HG02885 (cell line): ENCODE results near the gene CCDC86.

Source experiments
- ATAC-seq: cut with Tn5 transposase; IDR thresholded peaks from one replicate; pipeline ENCODE4 v1.9.1; 2021; ENCODE audit warnings: mild to moderate bottlenecking; ENCODE audit not compliant: unreplicated experiment, poor library complexity

Gene CCDC86

DNA sequence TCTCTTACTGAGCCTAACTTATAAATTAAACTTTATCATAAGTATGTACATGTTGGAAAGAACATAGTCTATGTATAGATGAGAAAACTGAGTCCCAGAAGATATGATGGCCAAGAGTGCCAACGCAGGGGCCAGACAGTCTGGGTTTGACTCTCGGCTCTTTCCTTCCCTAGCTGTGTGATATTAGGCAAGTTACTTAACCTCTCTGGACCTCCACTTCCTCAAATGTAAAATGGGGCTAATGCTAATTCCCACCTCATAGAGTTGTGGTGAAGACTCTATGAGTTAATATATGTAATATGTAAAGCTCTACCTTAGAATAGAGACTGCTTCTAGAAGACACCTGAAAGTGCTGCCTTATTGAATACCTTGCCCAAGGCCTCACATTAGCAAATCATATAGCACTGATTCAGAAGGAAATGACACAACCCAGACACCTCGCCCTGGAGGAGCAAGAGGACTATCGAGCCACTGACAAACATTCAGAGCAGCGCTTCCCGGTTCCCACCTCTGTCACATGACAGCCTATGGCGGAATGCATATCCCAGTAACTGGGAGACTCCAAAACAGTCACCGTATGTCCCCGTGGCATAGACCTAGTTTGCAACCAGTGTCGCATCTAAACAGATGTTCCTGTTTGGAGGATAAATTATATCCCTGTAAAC lies 11.3 kb upstream of the CCDC86 start:
- no peak for ATAC-seq

DNA sequence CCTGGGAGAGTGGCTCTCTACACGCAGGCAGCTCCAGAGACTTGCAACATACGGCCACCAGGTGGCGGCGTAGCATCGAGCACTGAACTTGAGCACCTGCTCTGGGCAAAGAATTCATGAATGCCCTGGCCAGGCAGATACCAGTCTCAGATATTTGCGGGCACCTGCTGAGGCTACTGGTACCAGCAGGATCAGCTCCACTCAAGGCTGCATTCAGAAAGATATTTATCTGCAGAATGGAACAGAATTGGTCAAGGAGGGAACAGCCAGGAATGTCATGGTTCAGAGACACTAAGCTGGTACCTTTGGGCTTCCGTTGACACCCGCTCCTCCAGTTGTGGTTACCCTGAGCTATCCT lies 10.8 kb upstream of the CCDC86 start:
- peak; percentile 66 for ATAC-seq

DNA sequence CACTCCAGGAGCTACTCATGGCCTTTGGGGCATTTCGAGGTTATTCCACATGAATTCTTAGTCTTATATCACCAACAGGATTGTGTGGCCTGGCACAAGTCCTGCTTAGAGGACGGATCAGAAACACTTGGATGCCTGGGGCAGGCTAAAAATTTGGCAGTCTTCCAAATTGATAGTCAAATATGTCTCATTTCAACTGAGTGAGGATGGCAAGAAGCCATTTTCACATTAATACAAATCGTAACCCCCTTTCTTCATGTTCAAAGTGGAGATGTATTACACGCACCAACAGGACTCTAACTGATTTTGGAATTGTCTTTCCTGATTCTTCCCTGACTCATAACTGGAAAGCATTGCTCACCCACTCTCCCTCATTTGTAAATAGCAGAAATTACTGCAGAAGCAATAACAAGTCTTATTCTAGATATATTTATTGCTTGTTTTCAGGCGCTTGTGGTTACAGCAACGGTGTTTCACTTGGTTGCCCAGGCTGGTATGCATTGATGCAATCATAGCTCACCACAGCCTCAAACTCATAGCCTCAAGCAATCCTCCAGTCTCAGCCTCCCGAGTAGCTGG lies 10.3 kb upstream of the CCDC86 start:
- no peak for ATAC-seq

DNA sequence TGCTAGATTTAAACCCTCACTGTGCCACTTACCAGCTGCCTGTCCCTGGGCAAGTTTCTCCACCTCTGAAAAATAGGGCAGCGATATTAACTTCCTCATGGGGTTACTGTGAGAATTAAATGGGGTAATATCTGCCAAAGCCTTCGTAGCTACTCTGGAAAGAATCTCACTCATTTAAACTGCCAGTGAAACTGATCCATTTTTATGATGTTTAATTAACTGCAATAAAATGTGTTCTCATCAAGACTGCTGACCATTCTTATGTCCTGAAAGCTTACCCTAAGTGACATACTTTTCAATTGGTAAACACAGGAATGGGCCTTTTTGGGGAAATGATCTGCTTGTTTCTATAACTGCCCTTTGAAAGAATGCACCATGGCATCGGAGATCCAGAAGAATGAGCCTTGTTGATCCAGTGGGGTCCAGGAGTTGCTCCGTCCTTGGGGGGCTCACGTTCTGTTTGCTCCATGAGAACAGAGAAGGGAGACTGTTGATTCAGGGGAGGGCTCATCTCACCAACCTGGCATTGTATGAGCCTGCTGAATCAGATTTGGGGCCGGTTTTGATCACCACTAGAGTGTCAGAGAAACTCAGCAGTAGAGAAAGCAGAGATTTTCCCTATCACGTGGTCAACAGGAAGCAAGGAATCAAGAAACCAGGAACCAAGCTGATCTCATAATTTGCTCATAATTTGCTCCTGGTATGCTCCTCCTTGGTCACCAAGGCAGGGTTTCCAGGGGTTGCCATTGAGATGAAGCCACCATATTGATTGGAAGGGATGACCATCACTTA lies 7.0 kb upstream of the CCDC86 start:
- no peak for ATAC-seq

DNA sequence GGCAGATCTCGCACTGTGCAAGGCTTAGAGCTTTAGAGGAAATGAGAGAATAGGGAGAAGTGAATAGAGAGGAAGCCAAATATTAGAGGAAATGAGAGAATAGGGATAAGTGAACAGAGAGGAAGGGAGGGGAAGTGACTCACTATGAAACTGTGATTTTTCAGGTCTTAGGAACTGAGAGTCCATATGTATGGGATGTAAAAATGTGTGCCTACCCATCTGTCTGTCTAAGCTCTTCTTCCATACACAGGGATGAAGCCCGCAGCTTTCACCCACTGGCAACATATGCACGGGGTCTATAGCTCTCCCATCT lies 6.4 kb upstream of the CCDC86 start:
- ATAC-seq = no peak

DNA sequence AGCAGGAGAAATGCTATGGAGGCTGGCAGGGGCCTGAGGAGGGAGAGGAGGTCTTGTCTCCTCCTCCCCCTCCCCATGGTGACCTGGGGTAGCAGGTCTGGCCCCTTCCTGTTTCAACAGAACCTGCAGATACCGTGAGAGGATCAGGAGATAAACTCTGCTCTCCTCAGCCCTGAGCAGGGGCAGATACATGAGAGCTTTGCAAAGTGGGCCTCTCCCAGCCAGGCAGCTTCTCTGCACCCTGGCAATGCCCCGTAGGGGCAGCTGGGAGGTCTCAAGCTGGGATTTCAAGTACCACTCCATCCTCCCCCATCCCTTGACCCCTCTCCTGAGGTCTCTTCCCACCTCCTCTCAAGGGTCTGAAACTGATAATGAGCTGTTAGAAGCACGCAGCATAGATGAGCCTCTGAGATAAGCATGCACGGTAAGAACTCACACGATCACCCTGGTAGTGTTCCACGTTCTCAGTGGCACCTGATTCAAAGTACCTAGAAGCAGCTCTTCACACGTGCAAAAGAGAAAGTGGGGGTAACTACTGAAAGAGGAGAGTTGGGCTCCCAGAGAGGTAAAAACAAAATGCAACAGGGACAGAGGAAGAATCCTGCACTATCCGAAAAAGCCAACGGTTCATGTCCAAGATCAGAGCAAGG lies 4.9 kb upstream of the CCDC86 start:
- no peak for ATAC-seq

DNA sequence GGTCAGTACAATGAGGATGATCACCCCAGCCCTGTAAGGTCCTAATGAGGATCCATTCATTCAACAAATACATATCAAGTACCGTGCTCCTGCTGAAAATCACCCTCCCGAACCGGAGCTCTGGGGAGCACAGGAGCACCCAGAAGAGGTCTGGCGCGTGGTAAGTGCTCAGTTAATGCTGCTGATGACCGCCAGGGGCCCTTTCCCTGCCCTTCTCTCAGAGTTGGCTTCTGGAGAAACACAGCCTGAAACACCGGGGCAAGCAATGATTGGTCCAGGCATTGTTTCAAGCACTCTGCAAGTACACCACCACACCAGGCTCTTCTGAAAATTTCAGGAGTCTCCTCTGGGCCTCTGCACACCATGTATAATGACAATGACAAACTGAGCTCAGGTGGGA lies 3.8 kb upstream of the CCDC86 start:
- ATAC-seq = no peak

DNA sequence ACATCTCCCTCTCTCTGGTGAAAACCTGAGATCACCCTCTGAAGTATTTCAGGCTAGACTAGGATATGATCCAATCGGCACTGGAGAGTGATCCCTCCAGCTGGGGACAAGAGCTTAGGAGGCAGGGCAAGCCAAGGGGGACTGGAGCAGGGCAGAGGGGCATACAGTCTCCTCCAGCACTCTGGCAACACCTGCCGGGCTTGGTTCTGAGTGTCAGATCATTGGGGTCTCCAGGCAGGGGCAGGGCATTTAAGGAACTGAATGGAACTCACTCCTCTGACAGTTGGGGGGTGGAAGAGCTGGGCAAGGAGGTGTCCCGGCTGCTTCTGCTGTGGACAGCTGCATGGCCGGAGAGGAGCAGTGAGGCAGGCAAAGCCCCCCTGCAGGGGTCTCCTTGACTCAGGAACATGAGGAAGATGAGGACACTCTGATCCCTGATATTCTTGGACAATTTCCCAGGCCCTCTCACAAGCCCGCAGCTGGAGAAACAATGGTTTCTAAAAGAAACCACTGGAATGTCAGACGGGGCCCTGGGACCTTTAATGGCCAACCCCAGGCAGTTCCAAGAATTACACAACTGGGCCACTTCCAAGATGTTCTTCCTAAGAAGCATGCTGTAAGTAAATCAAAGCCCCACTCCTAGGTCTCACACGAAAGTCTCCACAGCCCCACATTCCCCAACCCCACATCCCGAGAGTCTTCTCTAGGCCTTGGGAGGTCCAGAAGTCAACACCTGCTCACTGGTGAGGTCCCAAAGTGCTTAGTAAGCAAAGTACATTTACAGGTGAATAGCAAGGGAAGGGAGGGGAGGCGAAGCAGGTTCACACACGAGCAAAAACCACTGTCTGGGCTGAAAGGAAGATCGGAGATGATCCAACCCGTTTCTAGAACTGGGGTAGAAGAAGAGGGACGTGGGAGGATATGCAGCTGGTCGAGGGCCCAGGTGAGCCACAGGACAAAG lies 1.2 kb upstream of the CCDC86 start:
- ATAC-seq = no peak

DNA sequence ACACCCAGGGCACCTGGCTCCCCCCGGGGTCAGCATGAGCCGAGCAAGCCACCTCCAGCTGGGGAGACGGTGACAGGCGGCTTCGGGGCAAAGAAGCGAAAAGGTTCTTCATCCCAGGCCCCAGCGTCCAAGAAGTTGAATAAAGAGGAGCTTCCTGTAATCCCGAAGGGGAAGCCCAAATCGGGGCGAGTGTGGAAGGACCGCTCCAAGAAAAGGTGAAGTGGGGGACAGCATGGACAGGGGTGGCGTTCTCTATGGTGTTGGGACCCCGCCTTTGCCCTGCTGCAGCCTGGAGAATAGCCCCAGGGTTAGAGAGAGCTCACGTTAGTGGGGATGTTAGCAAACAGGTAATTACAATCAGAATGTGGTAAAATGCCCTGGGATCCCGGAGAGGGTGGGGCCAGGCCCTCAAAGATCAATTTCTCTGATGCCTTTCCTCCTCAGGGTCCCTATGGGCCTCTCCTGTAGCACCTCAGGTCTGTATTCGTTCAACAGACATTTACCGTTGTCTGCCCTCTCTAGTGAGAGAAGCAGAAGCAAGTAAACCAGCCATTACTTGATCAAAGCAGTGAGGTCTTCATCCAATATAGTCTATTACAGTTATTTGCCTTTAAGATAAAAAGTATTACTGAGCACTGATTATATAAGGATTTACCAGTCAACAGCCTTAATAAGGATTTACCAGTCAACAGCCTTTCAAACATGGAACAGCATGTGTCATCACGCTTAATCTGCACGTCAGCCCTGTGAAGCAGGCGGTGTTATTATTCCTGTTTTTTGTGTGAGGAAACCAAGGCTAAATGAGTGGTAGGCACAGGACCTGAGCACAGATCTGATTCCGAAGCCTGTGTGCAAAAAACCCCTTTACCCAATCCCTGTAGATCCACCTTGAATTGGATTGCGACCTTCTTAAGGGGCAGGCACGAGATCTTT lies 1.0 kb downstream of the CCDC86 start:
- peak; percentile 0 for ATAC-seq

DNA sequence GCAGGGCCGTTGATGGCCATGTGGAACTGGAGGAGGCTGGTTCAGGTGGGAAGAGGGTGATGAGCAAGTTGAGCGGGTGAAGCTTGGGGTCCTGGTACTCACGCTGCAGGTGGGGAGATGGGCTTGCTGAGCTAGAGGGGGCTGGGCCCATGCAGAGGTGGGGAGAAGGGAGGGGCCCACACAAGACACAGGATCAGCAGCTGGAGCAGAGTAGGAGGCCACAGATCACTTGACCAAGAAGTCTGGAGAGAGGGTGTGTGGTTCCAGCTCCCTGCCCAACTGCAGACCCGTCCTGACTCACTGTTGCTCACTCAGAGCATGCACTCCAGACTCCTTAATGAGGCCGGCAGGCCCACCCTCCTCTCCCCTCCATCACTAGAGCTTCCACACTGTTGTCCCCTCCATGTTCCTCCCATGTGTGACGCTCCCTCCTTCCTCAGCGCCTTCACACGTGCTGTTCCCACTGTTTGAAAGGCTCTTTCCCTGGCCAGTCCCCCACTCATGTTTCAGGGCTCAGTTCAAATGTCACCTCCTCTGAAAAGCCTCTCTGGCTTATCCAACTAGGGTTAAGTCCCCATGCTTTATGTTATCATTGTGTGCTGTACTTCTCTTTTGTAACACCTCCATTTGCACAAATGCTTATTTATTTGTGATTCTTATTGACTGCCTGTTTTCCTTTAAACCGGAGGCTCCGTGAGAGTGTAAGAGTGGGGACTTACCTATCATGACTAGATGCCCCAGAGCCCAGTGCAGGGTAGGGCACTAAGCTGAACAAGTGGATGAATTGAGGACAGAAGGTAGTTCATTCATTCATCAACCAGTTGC lies 2.3 kb downstream of the CCDC86 start:
- ATAC-seq = no peak

DNA sequence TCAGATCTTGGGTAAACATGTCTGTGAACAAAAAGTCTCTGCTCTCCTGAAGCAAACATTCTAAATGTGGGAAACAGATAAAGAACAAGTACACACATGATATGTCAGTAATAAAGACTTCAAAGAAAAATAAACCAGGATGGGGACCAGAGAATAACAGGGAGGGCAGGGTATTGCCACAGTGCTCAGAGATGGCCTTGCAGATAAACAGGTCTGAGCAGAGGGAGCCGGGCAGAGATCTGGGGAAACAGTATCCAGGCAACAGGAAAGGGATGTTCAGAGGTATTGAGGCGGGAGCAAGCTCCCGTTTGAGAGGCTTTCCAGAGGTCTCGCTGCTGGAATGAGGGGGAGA lies 2.9 kb downstream of the CCDC86 start:
- ATAC-seq = no peak

DNA sequence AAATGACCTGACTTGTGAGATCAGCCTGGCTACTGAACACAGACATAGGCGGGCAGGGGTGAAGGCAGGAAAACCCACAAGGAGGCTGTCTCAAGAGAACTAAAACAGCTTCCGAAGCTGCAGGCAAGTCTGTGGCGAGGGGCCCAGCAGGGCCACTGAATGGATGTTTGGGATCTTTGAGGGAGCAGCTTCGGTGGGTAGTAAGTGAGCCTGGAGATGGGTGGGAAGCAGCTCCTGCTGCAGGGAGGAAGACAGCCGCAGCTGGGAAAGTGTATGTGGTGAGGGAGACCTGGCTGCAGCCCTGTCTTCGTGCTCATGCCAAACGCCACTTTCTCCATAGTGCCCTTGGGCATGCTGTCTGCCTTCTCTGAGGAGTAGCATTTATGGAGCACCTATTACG lies 3.4 kb downstream of the CCDC86 start:
- no peak for ATAC-seq

DNA sequence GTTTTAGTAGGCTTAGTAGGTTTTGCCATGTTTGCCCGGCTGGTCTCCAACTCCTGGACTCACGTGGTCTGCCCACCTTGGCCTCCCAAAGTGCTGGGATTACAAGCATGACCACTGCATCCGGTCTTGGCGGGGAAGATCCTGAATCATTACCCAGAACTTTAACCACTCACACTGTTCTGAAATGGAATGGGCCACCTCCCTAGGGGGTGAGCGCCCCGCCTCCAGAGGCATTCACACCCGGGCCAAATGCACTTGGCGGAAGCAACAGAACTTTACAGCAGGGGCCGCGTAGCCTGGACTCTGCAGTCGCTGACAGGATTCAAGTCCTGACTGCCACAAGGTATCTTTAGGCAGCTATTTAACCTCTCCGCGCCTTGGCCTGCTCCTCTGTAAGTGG lies 5.4 kb downstream of the CCDC86 start:
- ATAC-seq = no peak

DNA sequence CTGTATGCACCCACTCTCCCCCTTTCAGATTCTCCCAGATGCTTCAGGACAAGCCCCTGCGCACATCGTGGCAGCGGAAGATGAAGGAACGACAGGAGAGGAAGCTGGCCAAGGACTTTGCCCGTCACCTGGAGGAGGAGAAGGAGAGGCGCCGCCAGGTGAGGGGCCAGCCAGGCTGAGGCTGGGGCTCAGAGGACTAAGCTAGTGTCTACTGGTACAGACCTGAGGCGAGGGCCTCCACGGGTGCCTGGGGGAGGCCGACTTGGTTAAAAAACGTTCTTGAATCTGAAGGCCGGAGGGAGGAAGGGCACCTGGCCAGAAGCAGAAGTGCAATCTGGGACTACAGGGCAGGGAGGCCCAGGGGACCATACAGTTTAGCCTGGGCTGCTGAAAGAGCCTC lies 6.0 kb downstream of the CCDC86 start:
- ATAC-seq = no peak

DNA sequence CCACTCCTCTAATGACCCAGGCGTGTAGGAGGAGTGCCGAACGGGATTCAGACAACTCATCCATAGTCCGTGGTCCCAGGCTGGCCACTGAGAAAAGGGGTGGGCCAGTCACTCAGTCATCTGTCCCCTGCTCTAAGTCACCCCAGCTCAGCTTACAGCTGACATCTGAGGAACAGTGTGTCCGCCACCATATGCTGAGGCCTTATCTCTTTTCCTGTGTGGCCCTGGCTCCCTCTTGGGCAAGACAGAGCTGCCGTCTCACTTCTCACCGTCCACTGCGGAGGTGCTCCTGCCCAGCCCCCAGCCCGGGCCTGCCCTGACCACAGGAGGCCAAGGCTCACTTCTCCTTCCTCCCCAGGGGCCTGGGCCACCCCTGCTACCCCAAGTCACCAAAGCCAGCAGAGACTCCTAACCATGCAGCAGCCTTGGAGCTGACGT lies 6.8 kb downstream of the CCDC86 start:
- ATAC-seq = no peak

DNA sequence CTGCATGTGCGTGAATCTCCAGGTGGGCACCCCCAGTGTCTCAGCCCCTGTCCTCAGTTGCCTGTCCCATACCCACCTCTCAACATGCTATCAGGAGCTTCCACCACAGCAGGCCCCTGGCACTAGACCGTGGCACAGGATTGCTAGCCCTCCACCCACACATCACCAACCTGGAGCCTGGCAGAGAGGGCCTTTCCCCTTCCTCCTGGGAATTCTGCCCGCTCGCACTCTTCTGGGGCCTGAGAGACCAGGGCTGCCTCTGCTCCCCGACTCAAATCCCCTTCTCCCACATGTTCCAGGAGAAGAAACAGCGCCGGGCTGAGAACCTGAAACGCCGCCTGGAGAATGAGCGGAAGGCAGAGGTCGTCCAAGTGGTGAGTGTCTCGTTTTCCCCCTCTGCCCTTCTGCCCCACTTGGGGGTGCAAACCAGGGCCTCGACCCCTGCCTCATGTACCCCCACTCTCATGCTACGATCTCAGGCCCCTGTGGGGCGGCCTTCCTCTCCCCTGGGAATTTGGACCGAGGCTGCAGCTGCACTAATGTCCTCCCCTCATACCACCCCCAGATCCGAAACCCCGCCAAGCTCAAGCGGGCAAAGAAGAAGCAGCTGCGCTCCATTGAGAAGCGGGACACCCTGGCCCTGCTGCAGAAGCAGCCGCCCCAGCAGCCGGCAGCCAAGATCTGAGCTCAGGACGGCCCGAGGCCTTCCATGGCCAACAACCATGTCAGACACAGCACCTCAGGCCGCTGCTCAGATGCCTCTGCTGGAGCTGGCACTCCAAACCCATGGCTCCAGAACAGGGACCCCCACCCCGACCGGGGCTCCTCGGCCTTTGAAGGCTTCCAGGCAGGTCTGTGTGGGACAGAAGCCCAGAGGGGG lies 8.0 kb downstream of the CCDC86 start:
- no peak for ATAC-seq

DNA sequence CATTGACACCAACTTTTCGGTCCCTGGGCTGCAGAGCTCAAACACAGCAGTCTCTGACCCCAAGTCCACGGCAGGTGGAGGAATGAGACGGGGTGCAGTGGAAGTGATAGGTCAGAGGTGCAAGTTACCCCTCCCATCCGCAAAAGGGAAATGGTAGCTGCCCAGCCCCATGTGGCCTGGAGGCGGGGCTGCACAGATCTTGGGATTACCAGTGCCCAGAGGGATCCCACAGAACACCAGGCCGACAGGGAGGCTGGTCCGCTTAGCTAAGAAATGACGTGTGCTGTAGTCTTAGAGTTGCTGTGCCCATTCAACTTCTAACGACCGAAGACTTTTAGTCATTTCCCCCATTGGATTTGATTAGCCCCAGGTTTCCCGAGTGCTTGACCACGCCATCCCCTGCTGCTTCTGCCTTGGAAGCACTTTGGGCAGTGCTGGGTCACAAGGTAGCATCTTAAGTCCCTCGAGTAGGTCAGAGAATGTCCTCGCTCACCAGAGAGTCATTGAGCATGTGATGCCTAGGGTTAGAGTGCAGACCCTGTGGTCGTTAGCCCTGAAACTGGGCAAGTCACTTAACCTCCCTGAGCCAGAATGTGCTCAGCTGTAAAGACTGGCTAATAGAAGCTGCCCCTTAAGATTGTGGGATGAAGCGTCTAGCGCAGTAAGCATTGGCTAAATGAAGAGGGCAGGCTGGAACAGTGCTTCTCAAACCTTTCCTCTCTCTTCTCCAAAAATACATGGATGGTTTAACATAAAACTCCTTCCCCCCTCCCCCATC lies 9.6 kb downstream of the CCDC86 start:
- no peak for ATAC-seq
